HepG2 (cell line): Measurements from ENCODE around the gene TUFM. TPM values are rescaled to one million over a fixed set of nuclear protein-coding genes. Genes with fewer than 3 reads are reported as not detected.

Experiments used
- ARNTL ChIP-seq: sonication (generic); formaldehyde crosslinking; IDR thresholded peaks from 2 replicates; pipeline ENCODE4 v1.4.0; 2020; ENCODE audit warnings: mild to moderate bottlenecking, missing genetic modification reagents
- ATF7-NPFF ChIP-seq: sonication (generic); formaldehyde crosslinking; IDR thresholded peaks from 2 replicates; pipeline ENCODE4 v1.8.1; 2023; ENCODE audit warnings: mild to moderate bottlenecking, low read depth, missing genetic modification reagents, moderate library complexity
- ETS1 ChIP-seq: sonication (generic); formaldehyde crosslinking; IDR thresholded peaks from 2 replicates; pipeline ENCODE4 v1.4.0; 2020; ENCODE audit warnings: missing genetic modification reagents
- KMT2B ChIP-seq: IDR thresholded peaks from 2 replicates; pipeline ENCODE4 v1.6.1; 2016; ENCODE audit warnings: missing genetic modification reagents, missing compliant biosample characterization
- NR2F2 ChIP-seq: IDR thresholded peaks from 2 replicates; pipeline ENCODE4 v1.6.1; 2012; ENCODE audit warnings: low read depth, inconsistent platforms, borderline replicate concordance
- POLR2AphosphoS2 ChIP-seq: IDR thresholded peaks from 2 replicates; pipeline ENCODE4 v1.6.1; 2011; ENCODE audit warnings: low read depth, low read length, improper control_type of control experiment
- POLR2G ChIP-seq: fragments of 200-400 bp; formaldehyde crosslinking; IDR thresholded peaks from 2 replicates; pipeline ENCODE4 v1.6.1; 2018; ENCODE audit warnings: mild to moderate bottlenecking, low read depth, low read length, moderate library complexity
- STAT5B ChIP-seq: sonication (generic); formaldehyde crosslinking; IDR thresholded peaks from 2 replicates; pipeline ENCODE4 v1.4.0; 2020; ENCODE audit warnings: missing genetic modification reagents
- TAF1 ChIP-seq: sonication (generic); formaldehyde crosslinking; IDR thresholded peaks from 2 replicates; pipeline ENCODE4 v1.4.0; 2020; ENCODE audit warnings: missing genetic modification reagents
- TEF ChIP-seq: sonication (generic); formaldehyde crosslinking; IDR thresholded peaks from 2 replicates; pipeline ENCODE4 v1.5.0; 2020; ENCODE audit warnings: missing genetic modification reagents
- ZFP62 ChIP-seq: sonication (generic); formaldehyde crosslinking; IDR thresholded peaks from 2 replicates; pipeline ENCODE4 v1.4.0; 2020; ENCODE audit warnings: missing genetic modification reagents
- ZFY ChIP-seq: sonication (generic); formaldehyde crosslinking; IDR thresholded peaks from 2 replicates; pipeline ENCODE4 v1.4.0; 2020; ENCODE audit warnings: missing genetic modification reagents
- ZHX1 ChIP-seq: sonication (generic); formaldehyde crosslinking; IDR thresholded peaks from 2 replicates; pipeline ENCODE4 v1.8.1; 2022; ENCODE audit warnings: low read depth, mild to moderate bottlenecking, missing genetic modification reagents
- ZKSCAN1 ChIP-seq: fragments of 150-350 bp; IDR thresholded peaks from 2 replicates; pipeline ENCODE4 v1.6.1; 2014; ENCODE audit warnings: low read length
- ZNF367 ChIP-seq: sonication (generic); formaldehyde crosslinking; IDR thresholded peaks from 2 replicates; pipeline ENCODE4 v1.4.0; 2020; ENCODE audit warnings: missing genetic modification reagents, borderline replicate concordance
- ZNF605 ChIP-seq: sonication (generic); formaldehyde crosslinking; IDR thresholded peaks from 2 replicates; pipeline ENCODE4 v1.8.0; 2022; ENCODE audit warnings: mild to moderate bottlenecking, missing genetic modification reagents
- ZNF7 ChIP-seq: IDR thresholded peaks from 2 replicates; pipeline ENCODE4 v1.6.1; 2016; ENCODE audit warnings: missing biosample characterization, missing genetic modification reagents
- ZNF770 ChIP-seq: sonication (generic); formaldehyde crosslinking; IDR thresholded peaks from 2 replicates; pipeline ENCODE4 v1.5.0; 2020; ENCODE audit warnings: mild to moderate bottlenecking, missing genetic modification reagents
- polyA plus RNA-seq, 8 experiments: library from polyadenylated mRNA; depleted of rRNA in 3 of 8; stranded (reverse) in 7 of 8; unstranded in 1 of 8; fragments of >200 nt; fragmentation: Illumina TruSeq in 4 of 8; extraction: Trizol in 4 of 8; gene quantifications; 2 replicates each; pipeline versions ENCODE4 v1.2.1 to v1.2.3, GENCODE V29; 2011 to 2016; ENCODE audit warnings: low read depth in 4 of 8, missing spikeins in 1 of 8, mixed read lengths in 1 of 8; ENCODE audit not compliant: insufficient read depth in 1 of 8
- total RNA-seq, 5 experiments: library from RNA; depleted of rRNA; stranded (reverse); fragments of >200 nt; fragmentation: Illumina TruSeq; extraction: Trizol; gene quantifications; 2 replicates each; pipeline ENCODE4 v1.2.3, GENCODE V29; 2016; ENCODE audit warnings: low read depth in 1 of 5

TUFM gene
- total and polyA plus RNA-seq, 2 of the 13 experiments (the other 11 are each of a cell fraction or from before 2014, with no cell fraction given): 206 to 298 TPM

GRCh38 chr16:28846080-28846932, at the start of gene TUFM (continued):
- peak; percentile 94 for TF ChIP-seq KMT2B
- TF ChIP-seq ATF7-NPFF (CRISPR knock-in tag): peak; percentile 71; the same call in 1 of the 2 replicates
- TF ChIP-seq TAF1: peak; percentile 95
- peak; percentile 82 for TF ChIP-seq ZFP62 (CRISPR knock-in tag)
- no peak for TF ChIP-seq POLR2AphosphoS2
- peak; percentile 3; the same call in 1 of the 2 replicates for TF ChIP-seq ZKSCAN1
- TF ChIP-seq STAT5B (CRISPR knock-in tag): no peak
- TF ChIP-seq ARNTL (CRISPR knock-in tag): peak; percentile 72
- TF ChIP-seq POLR2G: peak; percentile 92
- TF ChIP-seq ETS1 (CRISPR knock-in tag): no peak
- 0 out of 2 replicates have a peak, but pooled peaks have one; percentile 23 for TF ChIP-seq TEF (CRISPR knock-in tag)
- TF ChIP-seq ZNF770 (CRISPR knock-in tag): peak; percentile 72; the same call in 1 of the 2 replicates
- TF ChIP-seq NR2F2: no peak; the same call in 1 of the 2 replicates
- peak; percentile 92 for TF ChIP-seq ZHX1 (CRISPR knock-in tag)
- peak; percentile 95 for TF ChIP-seq ZNF605 (CRISPR knock-in tag)
- TF ChIP-seq ZNF7 (CRISPR knock-in tag): 0 out of 2 replicates have a peak, but pooled peaks have one; percentile 14
- TF ChIP-seq ZNF367 (CRISPR knock-in tag): 0 out of 2 replicates have a peak, but pooled peaks have one; percentile 67
- peak; percentile 100 for TF ChIP-seq ZFY (CRISPR knock-in tag)
